Skeletal muscle tissue (tissue), 4 donors: Measurements from ENCODE around the gene PIAS1. TPM values are rescaled to one million over a fixed set of nuclear protein-coding genes. Genes with fewer than 3 reads are reported as not detected.
"Not testable (repeated sequence)": the region's sequence is repeated elsewhere in the genome, so short reads cannot be mapped to it uniquely, and the experiment has no call there.

Experiments used
- H3K27ac ChIP-seq: one replicate; pipeline ENCODE4 v1.7.0; 2013; ENCODE audit warnings: mild to moderate bottlenecking, low read depth, low read length, inconsistent platforms
- H3K27me3 ChIP-seq, 3 donors: one replicate each; pipeline ENCODE4 v1.7.0; 2013; ENCODE audit warnings: low read length in 3 of 3; ENCODE audit not compliant: control insufficient read depth in 3 of 3, insufficient read depth in 3 of 3
- H3K36me3 ChIP-seq, 3 donors: one replicate each; pipeline ENCODE4 v1.7.0; 2013; ENCODE audit warnings: low read length in 3 of 3; ENCODE audit not compliant: control insufficient read depth in 3 of 3, insufficient read depth in 3 of 3
- H3K4me1 ChIP-seq, 3 donors: one replicate each; pipeline ENCODE4 v1.7.0; 2013; ENCODE audit warnings: low read length in 3 of 3, mild to moderate bottlenecking in 3 of 3; ENCODE audit not compliant: control insufficient read depth in 3 of 3, insufficient read depth in 3 of 3
- H3K4me3 ChIP-seq, 3 donors: one replicate each; pipeline ENCODE4 v1.7.0; 2013; ENCODE audit warnings: low read length in 3 of 3
- H3K9ac ChIP-seq, 3 donors: one replicate each; pipeline ENCODE4 v1.7.0; 2013; ENCODE audit warnings: low read length in 3 of 3, mild to moderate bottlenecking in 3 of 3, moderate library complexity in 2 of 3, low read depth in 1 of 3
- H3K9me3 ChIP-seq, 3 donors: one replicate each; pipeline ENCODE4 v1.7.0; 2013; ENCODE audit warnings: low read length in 3 of 3; ENCODE audit not compliant: control insufficient read depth in 3 of 3
- total RNA-seq: library from RNA; depleted of rRNA; stranded (reverse); fragments of >200 nt; gene quantifications from one replicate; pipeline ENCODE4 v1.2.3, GENCODE V29; 2014
- donor health status: Osteomylitis.

Gene PIAS1
- total RNA-seq, 1 donor from 2014 or later = 15.7 TPM

- no peaks in the 10 kb centered on the region for H3K4me1 ChIP-seq
- no peak overlapping the region for H3K4me3 ChIP-seq
- H3K36me3 ChIP-seq = peaks cover 0 to 13% (median 7%) of the 10 kb centered on the region in 3 donors
- H3K9ac ChIP-seq = no peak overlapping the region
- no peaks in the 10 kb centered on the region for H3K27me3 ChIP-seq
- H3K27ac ChIP-seq = no peak overlapping the region
- H3K9me3 ChIP-seq = no peaks in the 10 kb centered on the region
Observed at GRCh38 chr15:68157074-68157473, 103.0 kb downstream of the PIAS1 start.

- Histone ChIP-seq H3K27me3 (no peaks in the 10 kb centered on the region), H3K36me3 (peaks cover 3 to 18% (median 7%) of the 10 kb centered on the region in 3 donors), H3K4me3 (no peak overlapping the region), H3K4me1 (no peaks in the 10 kb centered on the region), H3K9ac (no peak overlapping the region), H3K27ac (no peak overlapping the region), H3K9me3 (no peaks in the 10 kb centered on the region)
Observed at GRCh38 chr15:68158046-68158628, 104.0 kb downstream of the PIAS1 start.

DNA sequence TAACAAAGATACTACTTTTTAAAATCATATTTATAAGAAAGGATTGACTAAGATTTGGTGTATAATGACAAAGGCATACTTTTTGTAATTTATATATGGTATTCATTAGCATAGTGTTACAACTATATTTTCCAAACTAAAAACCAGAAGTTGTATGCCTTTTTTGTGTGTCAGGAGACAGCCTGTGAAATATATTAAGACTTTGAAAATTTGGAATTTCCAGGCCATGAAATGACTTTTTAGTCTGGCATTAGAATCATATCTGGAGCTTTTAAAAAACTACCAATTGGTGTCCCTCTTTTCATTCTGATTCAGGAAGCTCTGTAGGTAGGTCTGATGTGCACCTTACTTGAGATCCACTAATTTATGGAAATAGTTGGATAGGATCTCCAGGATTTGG is 109.1 kb downstream of the PIAS1 start:
- Histone ChIP-seq H3K4me1 (no peaks in the 10 kb centered on the region), H3K27ac (no peak overlapping the region), H3K9me3 (no peaks in the 10 kb centered on the region), H3K27me3 (no peaks in the 10 kb centered on the region), H3K4me3 (no peak overlapping the region), H3K36me3 (peaks cover 3 to 9% (median 8%) of the 10 kb centered on the region in 3 donors), H3K9ac (no peak overlapping the region)

GRCh38 chr15:68166847-68167246 is 112.7 kb downstream of the PIAS1 start:
- Histone ChIP-seq H3K4me1 (no peaks in the 10 kb centered on the region), H3K36me3 (peaks cover 3 to 13% (median 9%) of the 10 kb centered on the region in 3 donors), H3K9me3 (no peaks in the 10 kb centered on the region), H3K4me3 (no peak overlapping the region), H3K27me3 (no peaks in the 10 kb centered on the region), H3K9ac (no peak overlapping the region), H3K27ac (no peak overlapping the region)

- H3K9ac ChIP-seq, H3K27ac ChIP-seq, H3K9me3 ChIP-seq, H3K4me1 ChIP-seq, H3K27me3 ChIP-seq, H3K4me3 ChIP-seq: not testable (repeated sequence)
- H3K36me3 ChIP-seq = peaks cover 0 to 22% (median 22%) of the 10 kb centered on the region in 3 donors
Observed at GRCh38 chr15:68172037-68172436, 117.9 kb downstream of the PIAS1 start.

- Histone ChIP-seq H3K4me3 (no peak overlapping the region), H3K9me3 (no peaks in the 10 kb centered on the region), H3K9ac (no peak overlapping the region), H3K4me1 (no peaks in the 10 kb centered on the region), H3K27ac (no peak overlapping the region), H3K27me3 (no peaks in the 10 kb centered on the region), H3K36me3 (peaks cover 6 to 32% (median 28%) of the 10 kb centered on the region in 3 donors)
Observed at GRCh38 chr15:68173119-68173518, 119.0 kb downstream of the PIAS1 start.

DNA sequence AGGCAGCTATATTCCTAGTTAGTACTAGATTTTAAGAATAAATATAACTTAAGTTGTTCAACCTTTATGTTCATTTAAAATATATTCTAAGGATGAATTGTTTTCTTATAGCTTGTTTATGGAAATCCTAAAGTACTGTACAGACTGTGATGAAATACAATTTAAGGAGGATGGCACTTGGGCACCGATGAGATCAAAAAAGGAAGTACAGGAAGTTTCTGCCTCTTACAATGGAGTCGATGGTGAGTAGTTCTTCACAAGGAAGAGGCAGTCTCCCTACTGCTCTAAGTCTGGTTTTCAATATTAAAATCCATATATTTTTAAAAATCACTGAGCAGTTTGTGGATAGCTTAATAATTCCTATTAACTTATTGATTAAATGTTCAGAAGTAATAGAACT is 121.4 kb downstream of the PIAS1 start:
- Histone ChIP-seq H3K4me1 (no peaks in the 10 kb centered on the region), H3K9me3 (no peaks in the 10 kb centered on the region), H3K27ac (no peak overlapping the region), H3K27me3 (no peaks in the 10 kb centered on the region), H3K36me3 (peaks cover 6 to 33% (median 23%) of the 10 kb centered on the region in 3 donors), H3K4me3 (no peak overlapping the region), H3K9ac (no peak overlapping the region)

DNA sequence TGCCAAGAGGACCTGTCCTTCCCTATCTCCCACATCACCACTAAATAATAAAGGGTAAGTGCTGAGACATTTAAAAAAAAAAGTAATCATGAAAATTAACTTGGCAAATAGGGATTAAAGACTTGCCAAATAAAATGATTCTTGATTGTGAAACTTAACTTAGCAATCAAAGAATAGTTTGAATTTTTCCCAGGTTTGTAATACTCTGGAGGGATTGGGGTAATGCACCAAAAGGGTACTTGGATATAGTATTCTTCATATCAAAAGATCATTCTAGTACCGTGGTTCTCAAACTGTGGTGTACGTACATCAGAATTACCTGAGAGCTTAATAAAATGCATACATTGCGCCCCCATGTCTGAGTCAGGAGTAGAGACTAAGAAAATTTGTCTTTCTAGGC is 122.5 kb downstream of the PIAS1 start:
- no peak overlapping the region for H3K27ac ChIP-seq
- H3K27me3 ChIP-seq = no peaks in the 10 kb centered on the region
- peaks cover 6 to 43% (median 33%) of the 10 kb centered on the region in 3 donors for H3K36me3 ChIP-seq
- no peak overlapping the region for H3K9ac ChIP-seq
- H3K4me3 ChIP-seq = no peak overlapping the region
- H3K9me3 ChIP-seq = no peaks in the 10 kb centered on the region
- H3K4me1 ChIP-seq = no peaks in the 10 kb centered on the region

- no peak overlapping the region for H3K27ac ChIP-seq
- no peak overlapping the region for H3K4me3 ChIP-seq
- no peaks in the 10 kb centered on the region for H3K27me3 ChIP-seq
- H3K4me1 ChIP-seq = no peaks in the 10 kb centered on the region
- no peaks in the 10 kb centered on the region for H3K9me3 ChIP-seq
- H3K9ac ChIP-seq = no peak overlapping the region
- peaks cover 9 to 49% (median 36%) of the 10 kb centered on the region in 3 donors for H3K36me3 ChIP-seq
Observed at GRCh38 chr15:68177742-68178141, 123.6 kb downstream of the PIAS1 start.

DNA sequence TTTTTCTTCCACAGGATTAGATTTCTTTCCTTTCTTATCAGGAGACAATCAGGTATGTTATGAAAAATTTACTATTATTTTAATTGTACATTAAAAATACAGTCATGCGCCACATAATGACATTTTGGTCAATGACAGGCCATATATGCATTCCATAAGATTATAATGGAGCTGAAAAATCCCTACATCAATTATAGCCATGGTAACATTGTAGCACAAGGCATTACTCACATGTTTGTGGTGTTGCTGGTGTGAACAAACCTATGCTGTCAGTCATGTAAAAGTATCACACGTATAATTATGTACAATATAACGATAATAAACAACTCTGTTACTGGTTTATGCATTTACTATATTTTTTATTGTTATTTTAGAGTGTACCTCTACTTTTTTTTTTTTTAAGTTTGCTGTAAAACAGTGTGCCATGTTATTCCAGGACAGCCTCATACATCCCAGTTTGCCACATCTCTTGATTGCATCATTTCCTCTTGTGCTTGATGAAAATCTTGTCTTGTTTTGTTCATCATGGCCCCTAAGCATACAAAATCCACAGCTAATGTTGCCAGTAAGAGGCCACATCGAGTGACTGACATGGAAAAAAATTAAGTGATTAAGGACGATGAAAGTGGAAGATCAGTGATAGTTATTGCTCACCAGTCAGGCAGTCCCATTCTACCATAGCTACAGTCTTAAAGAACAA is 129.7 kb downstream of the PIAS1 start:
- Histone ChIP-seq H3K27me3 (no peaks in the 10 kb centered on the region), H3K4me3 (no peak overlapping the region), H3K36me3 (peaks cover 10 to 36% (median 26%) of the 10 kb centered on the region in 3 donors), H3K27ac (no peak overlapping the region), H3K9ac (no peak overlapping the region), H3K4me1 (peaks cover 15 to 23% (median 17%) of the 10 kb centered on the region in 3 donors), H3K9me3 (no peaks in the 10 kb centered on the region)
